Measurements from ENCODE around the gene POLD4.

The POLD4 gene

GRCh38 chr11:67306769-67307544 is 46.4 kb downstream of the POLD4 start:
- Mint-ChIP-seq H3K4me1 (no peaks in the 10 kb centered on the region), H3K27me3 (no peaks in the 10 kb centered on the region), H3K9me3 (no peaks in the 10 kb centered on the region), H3K27ac (no peak overlapping the region), H3K36me3 (no peaks in the 10 kb centered on the region), H3K4me3 (no peak overlapping the region)
- DNase-seq (ENCODE audit: low spot score in 2 of 2) = no peak
- ATAC-seq (ENCODE audit: low read depth) = no peak

GRCh38 chr11:67304511-67305113 is 48.7 kb downstream of the POLD4 start:
- Mint-ChIP-seq H3K27me3 (no peaks in the 10 kb centered on the region), H3K9me3 (no peaks in the 10 kb centered on the region), H3K4me3 (no peak overlapping the region), H3K36me3 (peaks cover 3% of the 10 kb centered on the region), H3K27ac (no peak overlapping the region), H3K4me1 (no peaks in the 10 kb centered on the region)
- DNase-seq (ENCODE audit: low spot score in 2 of 2) = no peak
- ATAC-seq (ENCODE audit: low read depth) = no peak

GRCh38 chr11:67303835-67304411 is 49.4 kb downstream of the POLD4 start:
- Mint-ChIP-seq H3K4me3 (no peak overlapping the region), H3K27ac (no peak overlapping the region), H3K36me3 (peaks cover 3% of the 10 kb centered on the region), H3K4me1 (no peaks in the 10 kb centered on the region), H3K9me3 (no peaks in the 10 kb centered on the region), H3K27me3 (no peaks in the 10 kb centered on the region)
- ATAC-seq (ENCODE audit: low read depth) (peak; percentile 24), DNase-seq (ENCODE audit: low spot score in 2 of 2) (no peak)

GRCh38 chr11:67303132-67303834 is 50.1 kb downstream of the POLD4 start, which contains the start of gene SSH3:
Gene SSH3, plus strand, starts transcription at chr11:67303530. Its CDS starts 96 bp downstream, at chr11:67303626.
- ATAC-seq (ENCODE audit: low read depth) (peak; percentile 70), DNase-seq (ENCODE audit: low spot score in 2 of 2) (no peak)
- H3K4me1 Mint-ChIP-seq = no peaks in the 10 kb centered on the region
- peaks cover 9% of the 10 kb centered on the region for H3K36me3 Mint-ChIP-seq
- no peaks in the 10 kb centered on the region for H3K9me3 Mint-ChIP-seq
- no peak within 1 kb of the TSS for H3K27ac Mint-ChIP-seq
- no peak within 1 kb of the TSS for H3K4me3 Mint-ChIP-seq
- H3K27me3 Mint-ChIP-seq = no peaks in the 10 kb centered on the region

GRCh38 chr11:67302571-67303131 is 50.7 kb downstream of the POLD4 start:
- Mint-ChIP-seq H3K36me3 (peaks cover 14% of the 10 kb centered on the region), H3K4me1 (no peaks in the 10 kb centered on the region), H3K27me3 (no peaks in the 10 kb centered on the region), H3K9me3 (no peaks in the 10 kb centered on the region), H3K4me3 (no peak overlapping the region), H3K27ac (no peak overlapping the region)
- ATAC-seq (ENCODE audit: low read depth) (no peak), DNase-seq (ENCODE audit: low spot score in 2 of 2) (no peak)

GRCh38 chr11:67301951-67302516 is 51.3 kb downstream of the POLD4 start:
- no peak for DNase-seq (ENCODE audit: low spot score in 2 of 2)
- Mint-ChIP-seq H3K36me3 (peaks cover 15% of the 10 kb centered on the region), H3K27me3 (no peaks in the 10 kb centered on the region), H3K9me3 (no peaks in the 10 kb centered on the region), H3K4me3 (no peak overlapping the region), H3K4me1 (no peaks in the 10 kb centered on the region), H3K27ac (no peak overlapping the region)
- no peak for ATAC-seq (ENCODE audit: low read depth)

GRCh38 chr11:67301313-67301921 is 51.9 kb downstream of the POLD4 start:
- Mint-ChIP-seq H3K27me3 (no peaks in the 10 kb centered on the region), H3K4me3 (no peak overlapping the region), H3K4me1 (no peaks in the 10 kb centered on the region), H3K27ac (no peak overlapping the region), H3K36me3 (peaks cover 21% of the 10 kb centered on the region), H3K9me3 (peaks cover 3% of the 10 kb centered on the region)
- DNase-seq (ENCODE audit: low spot score in 2 of 2) (no peak), ATAC-seq (ENCODE audit: low read depth) (no peak)
